Renal cortical epithelial cell (primary cell): Measurements from ENCODE around the gene RNF157. TPM values are rescaled to one million over a fixed set of nuclear protein-coding genes. Genes with fewer than 3 reads are reported as not detected.
A peak's percentile ranks its signal among the peaks of the same experiment; 100 is the strongest.
"Not testable (repeated sequence)": the region's sequence is repeated elsewhere in the genome, so short reads cannot be mapped to it uniquely, and the experiment has no call there.

Experiments used
- DNase-seq: peaks from one replicate; pipeline ENCODE4 v3.0.0-alpha.2; 2011; ENCODE audit warnings: low read depth
- total RNA-seq: library from RNA; depleted of rRNA; stranded (reverse); fragments of >200 nt; gene quantifications from 2 replicates; pipeline ENCODE4 v1.2.3, GENCODE V29; 2014

The RNF157 gene
- total RNA-seq, 1 donor from 2014 or later: 3.6 TPM

DNA sequence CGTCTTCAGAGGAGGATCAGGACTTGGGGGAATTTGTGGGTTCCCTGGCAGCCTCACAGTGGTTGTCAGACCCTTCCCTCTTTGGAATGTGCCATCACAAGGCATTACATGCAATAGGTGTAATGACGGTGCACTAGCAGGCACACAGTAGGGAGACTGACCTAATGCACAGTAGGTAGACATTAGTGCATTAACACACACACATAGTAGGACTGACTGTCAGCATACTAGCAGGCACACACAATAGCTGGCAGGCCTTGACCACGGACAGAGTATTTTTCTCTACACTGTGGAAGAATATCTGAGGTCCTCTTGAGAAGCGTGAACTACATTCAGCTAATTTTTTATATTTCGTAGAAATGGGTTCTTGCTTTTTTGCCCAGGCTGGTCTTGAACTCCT is 14.0 kb upstream of the RNF157 start:
- no peak for DNase-seq

DNA sequence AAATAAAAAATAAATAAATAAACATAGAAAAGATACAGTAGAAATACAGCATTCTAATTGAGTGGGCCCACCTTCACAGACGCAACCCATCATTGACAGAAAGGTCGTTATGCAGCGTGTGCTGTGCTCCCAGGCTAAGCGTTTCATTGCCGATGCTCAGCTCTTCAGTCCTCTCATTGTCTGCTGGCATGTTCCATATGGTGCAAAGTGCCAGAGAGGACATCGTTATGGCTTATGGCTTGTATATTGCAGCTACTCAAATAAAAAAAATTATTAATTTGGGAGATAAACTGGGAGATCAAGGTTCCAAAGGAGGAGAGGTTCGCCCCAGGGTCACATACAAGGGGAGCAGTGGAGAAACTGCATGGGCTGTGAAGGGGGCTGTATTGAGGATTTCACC is 13.5 kb upstream of the RNF157 start:
- no peak for DNase-seq

DNA sequence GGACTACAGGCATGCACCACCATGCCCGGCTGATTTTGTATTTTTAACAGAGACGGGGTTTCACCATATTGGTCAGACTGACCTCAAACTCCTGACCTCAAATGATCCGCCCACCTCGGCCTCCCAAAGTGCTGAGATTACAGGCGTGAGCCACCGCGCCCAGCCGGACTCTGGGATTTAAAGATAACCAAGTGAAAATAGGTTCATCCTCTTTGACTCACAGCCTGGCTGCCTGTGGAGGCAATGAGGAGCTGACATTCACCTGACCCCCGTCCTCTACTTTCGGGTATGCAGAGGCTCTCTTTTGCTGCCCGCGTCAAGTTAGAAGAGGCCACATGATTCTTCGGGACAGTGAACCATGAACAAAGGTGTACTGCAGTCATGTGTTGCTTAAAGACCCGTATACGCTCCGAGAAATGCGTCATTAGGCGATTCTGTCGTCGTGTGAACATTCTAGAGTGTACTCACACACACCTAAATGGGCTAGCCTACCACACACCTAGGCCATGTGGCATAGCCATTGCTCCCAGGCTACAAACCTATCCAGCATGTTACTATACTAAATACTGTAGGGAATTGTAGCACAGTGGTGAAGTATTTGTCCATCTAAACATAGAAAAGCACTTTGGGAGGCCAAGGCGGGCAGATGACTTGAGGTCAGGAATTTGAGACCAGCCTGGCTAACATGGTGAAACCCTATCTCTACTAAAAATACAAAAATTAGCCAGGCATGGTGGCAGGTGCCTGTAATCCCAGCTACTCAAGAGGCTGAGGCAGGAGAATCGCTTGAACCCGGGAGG is 12.9 kb upstream of the RNF157 start:
- peak; percentile 51 for DNase-seq

- peak; percentile 100 for DNase-seq
Observed at GRCh38 chr17:76252040-76252954, 12.0 kb upstream of the RNF157 start.

DNA sequence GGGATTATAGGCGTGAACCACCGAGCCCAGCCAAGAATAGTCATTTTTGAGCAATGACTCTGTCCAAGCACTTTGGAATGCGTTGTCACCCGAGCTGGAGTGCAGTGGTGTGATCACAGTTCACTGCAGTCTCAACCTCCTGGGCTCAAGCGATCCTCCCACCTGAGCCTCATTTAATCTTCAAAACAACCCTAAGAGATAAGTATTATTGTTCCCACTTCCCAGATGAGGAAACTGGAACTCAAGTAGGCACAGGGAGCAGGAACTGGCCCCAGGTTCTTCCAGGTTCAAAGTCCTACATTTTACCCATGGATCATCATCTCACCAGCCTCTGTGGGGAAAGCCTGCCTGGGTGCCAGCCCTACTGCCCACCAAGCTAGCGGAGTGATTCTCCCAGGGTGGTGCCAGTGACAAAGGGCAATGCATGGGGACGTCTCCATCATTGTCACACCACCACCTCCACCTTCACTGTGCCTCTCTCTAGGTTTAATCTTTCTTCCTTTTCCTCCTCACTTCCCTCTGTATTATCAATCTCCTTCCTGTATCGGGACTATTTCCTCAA is 11.3 kb upstream of the RNF157 start:
- no peak for DNase-seq

- DNase-seq: no peak
Observed at GRCh38 chr17:76250141-76250540, 9.8 kb upstream of the RNF157 start.

GRCh38 chr17:76248013-76248782 is 7.9 kb upstream of the RNF157 start:
- no peak for DNase-seq

- DNase-seq: no peak
Observed at GRCh38 chr17:76247304-76247703, 7.0 kb upstream of the RNF157 start.

GRCh38 chr17:76246080-76247066 is 6.1 kb upstream of the RNF157 start:
- peak; percentile 81 for DNase-seq

GRCh38 chr17:76244721-76245120 is 4.4 kb upstream of the RNF157 start:
- not testable (repeated sequence) for DNase-seq

DNA sequence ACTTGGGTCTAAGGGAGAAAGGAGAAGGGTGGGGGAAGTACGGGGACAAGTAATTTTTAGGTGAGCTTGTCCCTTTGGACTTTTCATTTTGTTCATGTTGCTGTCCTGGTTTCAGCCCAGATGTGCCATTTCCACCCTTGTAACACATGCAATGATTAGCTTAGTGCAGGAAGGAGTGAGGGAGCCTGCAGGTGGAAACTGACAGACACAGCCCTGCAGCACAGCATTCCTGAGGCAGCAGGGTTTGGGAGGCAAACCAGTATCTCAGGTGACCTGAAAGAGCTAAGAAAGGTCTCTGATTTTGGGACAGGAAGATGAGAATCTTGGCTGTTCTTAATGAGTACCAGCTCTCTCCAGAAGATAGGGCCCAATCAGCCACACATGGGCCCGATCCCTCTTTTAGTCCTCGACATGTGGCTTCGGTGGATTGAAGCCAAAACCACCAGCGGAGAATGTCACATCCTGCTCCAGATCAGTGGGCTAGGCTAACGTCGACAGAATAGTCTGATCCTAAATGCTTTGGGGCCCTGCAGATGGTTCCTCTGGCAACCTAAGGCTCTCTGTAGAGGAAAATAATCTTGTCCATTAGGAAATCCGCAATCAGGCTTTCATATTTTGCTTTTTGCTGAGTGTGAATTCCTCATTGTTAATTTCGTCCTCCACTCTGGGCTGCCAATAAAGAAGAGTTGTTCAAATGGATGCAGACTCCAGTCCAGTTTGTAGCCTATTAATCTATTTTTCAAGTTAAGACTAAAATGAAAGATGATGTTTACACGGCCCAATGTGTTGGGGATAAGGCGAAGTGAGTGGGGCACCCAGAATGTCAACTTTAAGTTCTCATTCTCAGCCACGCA is 3.8 kb upstream of the RNF157 start:
- no peak for DNase-seq

DNA sequence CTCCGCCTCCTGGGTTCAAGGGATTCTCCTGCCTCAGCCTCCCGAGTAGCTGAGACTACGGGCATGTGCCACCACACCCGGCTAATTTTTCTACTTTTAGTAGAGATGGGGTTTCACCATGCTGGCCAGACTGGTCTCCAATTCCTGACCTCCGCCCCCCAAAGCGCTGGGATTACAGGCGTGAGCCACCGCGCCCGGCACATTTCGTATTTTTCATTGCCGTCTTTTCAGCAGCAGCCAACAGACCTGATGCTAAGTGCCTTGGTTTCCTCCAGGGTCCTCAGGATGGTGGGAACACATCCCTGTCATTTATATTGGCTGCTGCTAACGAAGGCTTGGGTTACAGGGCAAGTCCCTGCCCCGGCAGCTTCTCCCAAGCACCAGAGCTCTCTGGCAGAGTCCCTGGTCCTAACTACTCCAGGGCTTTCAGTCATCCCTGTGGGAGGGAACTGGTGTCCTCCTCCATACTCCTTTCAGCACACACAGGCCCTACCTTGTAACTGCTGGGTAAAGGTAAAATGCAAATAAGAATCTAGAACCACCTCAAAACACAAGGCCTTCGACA is 1.5 kb upstream of the RNF157 start:
- no peak for DNase-seq

GRCh38 chr17:76241204-76241538 is 878 bp upstream of the RNF157 start:
- no peak for DNase-seq

DNA sequence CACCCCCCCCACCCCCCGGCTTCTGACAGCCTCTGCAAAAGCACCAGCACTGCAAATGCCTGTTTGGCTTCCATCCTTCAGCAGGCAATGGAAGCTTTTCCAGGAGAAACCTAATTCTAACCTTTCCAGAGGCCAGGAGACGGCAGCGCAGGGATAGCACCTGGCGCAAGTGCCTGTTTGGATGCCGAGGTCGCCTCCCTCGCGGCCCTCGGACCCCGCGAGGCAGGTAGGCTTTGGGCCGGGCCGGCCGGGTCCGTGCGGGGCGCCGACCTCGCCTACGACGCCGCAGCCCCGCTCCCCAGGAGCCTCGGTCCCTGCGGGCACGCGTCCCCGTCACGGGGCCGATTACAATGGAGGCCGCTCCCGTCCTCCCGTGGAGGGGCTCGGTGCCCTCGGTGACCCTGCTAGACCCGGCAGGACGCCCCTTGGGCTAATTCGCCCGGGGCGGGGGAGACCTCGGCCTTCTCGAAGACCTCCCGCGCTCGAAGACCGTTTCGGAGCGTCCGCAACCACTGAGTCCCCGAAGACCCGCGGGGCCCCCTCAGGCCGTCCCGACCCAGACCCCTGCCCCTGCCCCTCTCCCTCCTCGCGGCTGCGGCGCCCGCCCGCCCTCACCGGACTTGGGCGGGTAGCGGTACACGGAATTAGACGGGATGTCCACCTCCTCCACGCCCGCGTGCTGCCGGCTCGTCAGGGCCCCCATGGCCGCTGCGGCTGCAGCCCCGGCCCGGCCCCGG is 587 bp downstream of the RNF157 start:
- no peak for DNase-seq

GRCh38 chr17:76238847-76239537 is 1.3 kb downstream of the RNF157 start:
- no peak for DNase-seq

- DNase-seq: peak; percentile 78
Observed at GRCh38 chr17:76237859-76238313, 2.4 kb downstream of the RNF157 start.

DNA sequence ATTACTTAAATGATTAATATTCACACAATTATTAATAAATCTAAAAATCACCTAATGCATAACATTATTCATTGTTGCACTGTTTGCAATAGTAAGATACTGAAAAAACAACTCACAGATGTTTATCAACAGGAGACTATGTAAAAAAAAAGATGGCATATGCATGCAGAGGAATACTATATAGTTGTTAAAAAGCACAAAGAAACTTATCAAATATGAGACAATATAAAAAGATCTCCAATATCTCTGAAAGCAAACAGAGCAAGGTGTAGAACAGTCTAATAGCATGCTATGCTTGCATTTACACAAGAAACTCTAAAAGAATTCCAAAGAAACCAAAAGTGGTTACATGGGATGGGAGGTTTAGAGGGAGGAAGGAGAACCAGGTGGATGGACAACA is 3.7 kb downstream of the RNF157 start:
- DNase-seq: no peak

GRCh38 chr17:76235883-76236282 is 4.4 kb downstream of the RNF157 start:
- no peak for DNase-seq
